ENCODE results near the gene TTC9C.
"Not testable (repeated sequence)": the region's sequence is repeated elsewhere in the genome, so short reads cannot be mapped to it uniquely, and the experiment has no call there.

TTC9C gene

GRCh38 chr11:62710001-62710345 is 18.3 kb upstream of the TTC9C start:
- DNase-seq: no peak

- DNase-seq: no peak
Measured at GRCh38 chr11:62712276-62712812, 15.9 kb upstream of the TTC9C start.

- DNase-seq: no peak
Measured at GRCh38 chr11:62712861-62713260, 15.4 kb upstream of the TTC9C start.

GRCh38 chr11:62713343-62713742 is 14.9 kb upstream of the TTC9C start:
- no peak for DNase-seq

- DNase-seq: no peak
Measured at GRCh38 chr11:62715150-62716130, 12.8 kb upstream of the TTC9C start.

- no peak for DNase-seq
Measured at GRCh38 chr11:62716206-62716605, 12.1 kb upstream of the TTC9C start.

GRCh38 chr11:62716816-62717215 is 11.5 kb upstream of the TTC9C start:
- no peak for DNase-seq

GRCh38 chr11:62719302-62719978 is 8.8 kb upstream of the TTC9C start:
- DNase-seq: no peak

- peak; percentile 53 for DNase-seq
Measured at GRCh38 chr11:62721994-62722393, 6.3 kb upstream of the TTC9C start.

GRCh38 chr11:62724171-62724570 is 4.1 kb upstream of the TTC9C start:
- no peak for DNase-seq

GRCh38 chr11:62725646-62726045 is 2.6 kb upstream of the TTC9C start:
- DNase-seq: no peak

GRCh38 chr11:62726156-62726914 is 2.0 kb upstream of the TTC9C start:
- DNase-seq: no peak

- no peak for DNase-seq
Measured at GRCh38 chr11:62726915-62727164, 1.4 kb upstream of the TTC9C start.

- peak; percentile 97 for DNase-seq
Measured at GRCh38 chr11:62727165-62727871, 968 bp upstream of the TTC9C start, which contains the start of gene HNRNPUL2. Gene HNRNPUL2, minus strand, starts transcription at chr11:62727457. Its CDS starts 301 bp downstream, at chr11:62727156.

- peak; percentile 64 for DNase-seq
Measured at GRCh38 chr11:62727872-62728170, 465 bp upstream of the TTC9C start.

GRCh38 chr11:62730076-62730475 is 1.8 kb downstream of the TTC9C start:
- DNase-seq: not testable (repeated sequence)

GRCh38 chr11:62732830-62733229 is 4.5 kb downstream of the TTC9C start:
- no peak for DNase-seq

GRCh38 chr11:62737196-62737595 is 8.9 kb downstream of the TTC9C start:
- no peak for DNase-seq

- DNase-seq: no peak
Measured at GRCh38 chr11:62747475-62748160, 19.3 kb downstream of the TTC9C start.

- not testable (repeated sequence) for DNase-seq
Measured at GRCh38 chr11:62749931-62750330, 21.6 kb downstream of the TTC9C start.

- no peak for DNase-seq
Measured at GRCh38 chr11:62752177-62752785, 24.0 kb downstream of the TTC9C start.
